ENCODE data around the gene KAZALD1. TPM values are rescaled to one million over a fixed set of nuclear protein-coding genes. Genes with fewer than 3 reads are reported as not detected.
A peak's percentile ranks its signal among the peaks of the same experiment; 100 is the strongest.

KAZALD1 gene
- total RNA-seq, 1 donor from 2014 or later = 1.6 TPM

- Histone ChIP-seq H3K27me3 (ENCODE audit: control insufficient read depth, insufficient read depth, low read length) (peaks cover 17% of the 10 kb centered on the region), H3K36me3 (ENCODE audit: control insufficient read depth, insufficient read depth, low read length) (no peaks in the 10 kb centered on the region), H3K4me3 (ENCODE audit: low read depth, low read length) (no peak overlapping the region)
- TF ChIP-seq, protein P1, sequence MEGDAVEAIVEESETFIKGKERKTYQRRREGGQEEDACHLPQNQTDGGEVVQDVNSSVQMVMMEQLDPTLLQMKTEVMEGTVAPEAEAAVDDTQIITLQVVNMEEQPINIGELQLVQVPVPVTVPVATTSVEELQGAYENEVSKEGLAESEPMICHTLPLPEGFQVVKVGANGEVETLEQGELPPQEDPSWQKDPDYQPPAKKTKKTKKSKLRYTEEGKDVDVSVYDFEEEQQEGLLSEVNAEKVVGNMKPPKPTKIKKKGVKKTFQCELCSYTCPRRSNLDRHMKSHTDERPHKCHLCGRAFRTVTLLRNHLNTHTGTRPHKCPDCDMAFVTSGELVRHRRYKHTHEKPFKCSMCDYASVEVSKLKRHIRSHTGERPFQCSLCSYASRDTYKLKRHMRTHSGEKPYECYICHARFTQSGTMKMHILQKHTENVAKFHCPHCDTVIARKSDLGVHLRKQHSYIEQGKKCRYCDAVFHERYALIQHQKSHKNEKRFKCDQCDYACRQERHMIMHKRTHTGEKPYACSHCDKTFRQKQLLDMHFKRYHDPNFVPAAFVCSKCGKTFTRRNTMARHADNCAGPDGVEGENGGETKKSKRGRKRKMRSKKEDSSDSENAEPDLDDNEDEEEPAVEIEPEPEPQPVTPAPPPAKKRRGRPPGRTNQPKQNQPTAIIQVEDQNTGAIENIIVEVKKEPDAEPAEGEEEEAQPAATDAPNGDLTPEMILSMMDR (IDR thresholded peaks at IDR 0.05; ENCODE audit: insufficient read depth, low read length, severe bottlenecking) = no peak
- peak; percentile 52 for DNase-seq (ENCODE audit: low read depth)
- FAIRE-seq = no peak
These were observed 9.6 kb downstream of the KAZALD1 start for GRCh38 chr10:101071267-101071884.

GRCh38 chr10:101071885-101072433 lies 10.2 kb downstream of the KAZALD1 start:
- H3K27me3 ChIP-seq (ENCODE audit: control insufficient read depth, insufficient read depth, low read length) = peaks cover 17% of the 10 kb centered on the region
- TF ChIP-seq, protein P1 (IDR thresholded peaks at IDR 0.05; ENCODE audit: insufficient read depth, low read length, severe bottlenecking) = no peak
- no peak for FAIRE-seq

DNA sequence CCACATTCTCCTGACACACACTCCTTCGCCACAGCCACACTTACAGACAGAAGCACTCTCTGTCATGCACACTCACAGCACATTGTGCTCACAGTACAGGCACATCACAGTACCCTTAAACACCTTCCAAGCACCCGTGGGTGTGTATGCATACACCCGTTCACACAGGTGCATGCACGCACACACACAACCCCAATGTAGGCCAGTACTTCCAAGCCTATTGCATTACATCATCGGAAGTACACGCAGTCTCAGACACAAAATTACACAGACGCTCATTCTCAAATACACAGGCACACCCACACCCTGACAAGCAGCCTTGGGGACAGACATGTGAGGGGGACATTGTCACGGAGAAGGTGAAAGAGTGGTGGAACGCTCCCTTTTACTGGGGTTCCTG lies 11.1 kb downstream of the KAZALD1 start:
- H3K36me3 ChIP-seq (ENCODE audit: control insufficient read depth, insufficient read depth, low read length) = no peaks in the 10 kb centered on the region
- DNase-seq (ENCODE audit: low read depth) (no peak), FAIRE-seq (peak; percentile 96)
- H3K4me3 ChIP-seq (ENCODE audit: low read depth, low read length) = no peak overlapping the region
- TF ChIP-seq, protein P1 (IDR thresholded peaks at IDR 0.05; ENCODE audit: insufficient read depth, low read length, severe bottlenecking) = no peak
- peaks cover 17% of the 10 kb centered on the region for H3K27me3 ChIP-seq (ENCODE audit: control insufficient read depth, insufficient read depth, low read length)

More at GRCh38 chr10:101071885-101072433, 10.2 kb downstream of the KAZALD1 start:
- H3K4me3 ChIP-seq (ENCODE audit: low read depth, low read length) = no peak overlapping the region
- H3K36me3 ChIP-seq (ENCODE audit: control insufficient read depth, insufficient read depth, low read length) = no peaks in the 10 kb centered on the region
- DNase-seq (ENCODE audit: low read depth) = no peak

- DNase-seq (ENCODE audit: low read depth) = no peak
- peaks cover 17% of the 10 kb centered on the region for H3K27me3 ChIP-seq (ENCODE audit: control insufficient read depth, insufficient read depth, low read length)
These were observed 11.8 kb downstream of the KAZALD1 start for GRCh38 chr10:101073631-101074030.

DNA sequence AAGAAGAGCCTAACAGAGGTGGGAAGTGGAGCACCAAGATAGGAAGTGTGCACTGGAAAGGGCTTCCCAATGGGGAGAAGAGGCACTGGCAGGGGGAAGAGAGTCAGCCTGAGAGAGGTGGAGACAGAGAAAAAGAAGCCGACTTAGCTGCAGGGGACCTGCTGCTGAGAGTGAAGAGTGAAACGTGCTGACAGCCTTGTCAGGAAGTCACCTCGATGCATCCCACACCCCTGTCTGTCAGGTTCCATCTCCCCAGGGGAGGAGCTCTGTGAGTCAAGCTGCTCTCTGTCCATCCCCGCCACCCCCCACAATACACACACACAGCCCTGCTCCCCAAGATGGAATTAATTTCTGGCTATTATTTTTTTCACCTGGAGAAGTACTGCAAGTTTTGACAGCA lies 14.0 kb downstream of the KAZALD1 start:
- Histone ChIP-seq H3K36me3 (ENCODE audit: control insufficient read depth, insufficient read depth, low read length) (no peaks in the 10 kb centered on the region), H3K27me3 (ENCODE audit: control insufficient read depth, insufficient read depth, low read length) (peaks cover 17% of the 10 kb centered on the region), H3K4me3 (ENCODE audit: low read depth, low read length) (no peak overlapping the region)
- TF ChIP-seq, protein P1 (IDR thresholded peaks at IDR 0.05; ENCODE audit: insufficient read depth, low read length, severe bottlenecking) = no peak
- FAIRE-seq = no peak
- no peak for DNase-seq (ENCODE audit: low read depth)

More at GRCh38 chr10:101073631-101074030, 11.8 kb downstream of the KAZALD1 start:
- TF ChIP-seq, protein P1 (IDR thresholded peaks at IDR 0.05; ENCODE audit: insufficient read depth, low read length, severe bottlenecking) = peak; percentile 27
- no peak for FAIRE-seq
- Histone ChIP-seq H3K36me3 (ENCODE audit: control insufficient read depth, insufficient read depth, low read length) (no peaks in the 10 kb centered on the region), H3K4me3 (ENCODE audit: low read depth, low read length) (no peak overlapping the region)

All from bronchial epithelial cell (primary cell).